Measurements from ENCODE around the gene APBA2.
"Not testable (repeated sequence)": the region's sequence is repeated elsewhere in the genome, so short reads cannot be mapped to it uniquely, and the experiment has no call there.

GRCh38 chr15:28840285-28840684 is 45.5 kb upstream of the APBA2 start:
- TF ChIP-seq POLR2A (IDR thresholded peaks at IDR 0.05); EP300 (IDR thresholded peaks at IDR 0.05; ENCODE audit: low read depth); CTCF (IDR thresholded peaks at IDR 0.05); POLR2AphosphoS5 (IDR thresholded peaks at IDR 0.05): not testable (repeated sequence)

Measured in transverse colon (tissue), 4 donors.